Ovary (tissue), 9 donors: ENCODE measurements around the gene MPRIP. TPM values are rescaled to one million over a fixed set of nuclear protein-coding genes. Genes with fewer than 3 reads are reported as not detected.

Experiments
- DNase-seq, 5 donors: peaks; one replicate each; pipeline ENCODE4 v3.0.0-alpha.2; 2019 to 2020
- H3K27ac ChIP-seq, 2 donors: fragments of 200-600 bp; one replicate each; pipeline versions ENCODE4 v1.5.1 to v1.8.0; 2019 to 2022
- H3K27me3 ChIP-seq: fragments of 200-600 bp; one replicate; pipeline ENCODE4 v1.8.0; 2022
- H3K36me3 ChIP-seq: fragments of 200-600 bp; sonication (generic); one replicate; pipeline ENCODE4 v1.5.1; 2019
- H3K4me1 ChIP-seq: one replicate; pipeline ENCODE4 v1.8.1; 2013; ENCODE audit warnings: mild to moderate bottlenecking, moderate library complexity; ENCODE audit not compliant: insufficient read depth
- H3K4me3 ChIP-seq: fragments of 200-600 bp; sonication (generic); one replicate; pipeline ENCODE4 v1.5.1; 2017
- H3K9me3 ChIP-seq, 2 donors: fragments of 200-600 bp in 1 of 2; sonication (generic) in 1 of 2; one replicate each; pipeline versions ENCODE4 v1.5.1 to v1.8.1; 2013 to 2019; ENCODE audit warnings: mild to moderate bottlenecking in 1 of 2, moderate library complexity in 1 of 2
- CTCF ChIP-seq, 3 donors: fragments of 450-650 bp in 2 of 3; fragments of 200-600 bp in 1 of 3; IDR thresholded peaks; one replicate each; pipeline versions ENCODE4 v1.5.1 to v1.8.0; 2016 to 2022; ENCODE audit warnings: antibody characterized with exemption in 3 of 3, mild to moderate bottlenecking in 1 of 3
- EP300 ChIP-seq: sonication (generic); formaldehyde crosslinking; IDR thresholded peaks from one replicate; pipeline ENCODE4 v1.6.1; 2017; ENCODE audit warnings: antibody characterized with exemption
- POLR2A ChIP-seq: fragments of 450-650 bp; IDR thresholded peaks from one replicate; pipeline ENCODE4 v1.6.1; 2017; ENCODE audit warnings: antibody characterized with exemption, mild to moderate bottlenecking, moderate library complexity
- WGBS, 3 donors: extraction: QIAGEN DNeasy Blood & Tissue Kit in 1 of 3; methylation state at CpG; one replicate each; pipeline versions ENCODE4 v1.1.5 to v1.1.7; 2013 to 2017; 5-methylcytosine and 5-hydroxymethylcytosine counted together
- intact Hi-C, 4 donors: fragments of 100-400 bp; cut with DNase I; formaldehyde crosslinking; loops; one replicate each; pipeline versions ENCODE4 v1.11.0 to v1.15.1; 2022 to 2023
- polyA plus RNA-seq, 2 donors: library from polyadenylated mRNA; stranded (reverse); fragments of 200-250 nt in 1 of 2; fragments of 350-450 nt in 1 of 2; fragmentation: Illumina TruSeq in 1 of 2; extraction: RNeasy Lipid Tissue Mini Kit (QIAGEN cat#74804) in 1 of 2; gene quantifications; one replicate each; pipeline ENCODE4 v1.2.3, GENCODE V29; 2013 to 2014
- total RNA-seq, 7 donors: library from RNA; depleted of rRNA in 2 of 7; stranded (reverse); fragments of >200 nt in 2 of 7; fragmentation: NEBNext Ultra II Directional in 3 of 7; extraction: Animal tissue kit (Norgen Biotek cat#: 25700) in 3 of 7; gene quantifications; one replicate each; pipeline versions ENCODE4 v1.1.0 to v1.2.4, GENCODE V29; 2016 to 2023
- donor health status: DM: no; HTN: no; CAD: no; lungs with moderate emphysema.
- donor health status: DM: no; HTN: no; CAD: no.
- donor health status: Bipolar disorder and iron deficiency.
- donor health status: DM: yes; HTN: yes; CAD: no.
- donor health status: DM: no; HTN: no; CAD: no.
- donor health status: DM: yes; HTN: yes; CAD: no.

The MPRIP gene
- total and polyA plus RNA-seq, 9 donors = 72.3 to 256 (median 202) TPM

GRCh38 chr17:17028059-17028877 is 14.0 kb upstream of the MPRIP start:
- H3K4me1 ChIP-seq = no peaks in the 10 kb centered on the region
- H3K27me3 ChIP-seq = no peaks in the 10 kb centered on the region
- no peaks in the 10 kb centered on the region for H3K9me3 ChIP-seq
- H3K36me3 ChIP-seq = no peaks in the 10 kb centered on the region
- H3K4me3 ChIP-seq = no peak overlapping the region
- intact Hi-C loops = no loop called here
- peak in 1 of 5 donors; percentile 37 for DNase-seq
- TF ChIP-seq POLR2A (no peak), CTCF (IDR thresholded peaks at IDR 0.05) (no peak), EP300 (no peak)
- no peak overlapping the region for H3K27ac ChIP-seq
- 75 to 78% (median 78%) methylated on average over 12 of the region's 12 CpGs for WGBS, 3 donors

GRCh38 chr17:17028878-17029535 is 13.2 kb upstream of the MPRIP start:
- intact Hi-C loops = no loop called here

GRCh38 chr17:17029938-17030337 is 12.3 kb upstream of the MPRIP start:
- no peaks in the 10 kb centered on the region for H3K36me3 ChIP-seq
- peak in 1 of 5 donors; percentile 19 for DNase-seq
- WGBS, 3 donors = 75 to 77% (median 76%) methylated on average over 9 of the region's 9 CpGs
- H3K27me3 ChIP-seq = no peaks in the 10 kb centered on the region
- TF ChIP-seq CTCF (IDR thresholded peaks at IDR 0.05) (no peak), POLR2A (no peak), EP300 (no peak)
- H3K4me1 ChIP-seq = no peaks in the 10 kb centered on the region
- no peaks in the 10 kb centered on the region for H3K9me3 ChIP-seq
- intact Hi-C loops = no loop called here
- no peak overlapping the region for H3K4me3 ChIP-seq
- no peak overlapping the region for H3K27ac ChIP-seq

More at GRCh38 chr17:17028878-17029535, 13.2 kb upstream of the MPRIP start:
- TF ChIP-seq POLR2A (no peak), CTCF (IDR thresholded peaks at IDR 0.05) (no peak), EP300 (no peak)
- Histone ChIP-seq H3K27ac (no peak overlapping the region), H3K27me3 (no peaks in the 10 kb centered on the region), H3K4me3 (no peak overlapping the region), H3K9me3 (no peaks in the 10 kb centered on the region), H3K36me3 (no peaks in the 10 kb centered on the region), H3K4me1 (no peaks in the 10 kb centered on the region)
- WGBS, 3 donors = 78 to 83% (median 81%) methylated on average over 16 of the region's 16 CpGs
- peak in 1 of 5 donors; percentile 13 for DNase-seq

- no peak overlapping the region for H3K4me3 ChIP-seq
- H3K27me3 ChIP-seq = no peaks in the 10 kb centered on the region
- no peak for TF ChIP-seq EP300
- TF ChIP-seq CTCF (IDR thresholded peaks at IDR 0.05) = no peak
- TF ChIP-seq POLR2A = no peak
- WGBS, 3 donors = 74 to 81% (median 75%) methylated on average over 12 of the region's 12 CpGs
- intact Hi-C loops = no loop called here
- H3K36me3 ChIP-seq = no peaks in the 10 kb centered on the region
- H3K9me3 ChIP-seq = no peaks in the 10 kb centered on the region
- H3K27ac ChIP-seq = no peak overlapping the region
- DNase-seq = no peak
- H3K4me1 ChIP-seq = no peaks in the 10 kb centered on the region
Measured at GRCh38 chr17:17030515-17031211, 11.6 kb upstream of the MPRIP start.
